T-helper 9 cell (primary cell): Measurements from ENCODE around the gene POLR2J.
"Not testable (repeated sequence)": the region's sequence is repeated elsewhere in the genome, so short reads cannot be mapped to it uniquely, and the experiment has no call there.

Source experiments
- DNase-seq: peaks from one replicate; pipeline ENCODE4 v3.0.0-alpha.2; 2020

POLR2J gene

GRCh38 chr7:102494473-102495149, 15.9 kb upstream of the POLR2J start:
- not testable (repeated sequence) for DNase-seq

GRCh38 chr7:102494026-102494425, 15.3 kb upstream of the POLR2J start:
- DNase-seq, result not testable (repeated sequence)

DNA sequence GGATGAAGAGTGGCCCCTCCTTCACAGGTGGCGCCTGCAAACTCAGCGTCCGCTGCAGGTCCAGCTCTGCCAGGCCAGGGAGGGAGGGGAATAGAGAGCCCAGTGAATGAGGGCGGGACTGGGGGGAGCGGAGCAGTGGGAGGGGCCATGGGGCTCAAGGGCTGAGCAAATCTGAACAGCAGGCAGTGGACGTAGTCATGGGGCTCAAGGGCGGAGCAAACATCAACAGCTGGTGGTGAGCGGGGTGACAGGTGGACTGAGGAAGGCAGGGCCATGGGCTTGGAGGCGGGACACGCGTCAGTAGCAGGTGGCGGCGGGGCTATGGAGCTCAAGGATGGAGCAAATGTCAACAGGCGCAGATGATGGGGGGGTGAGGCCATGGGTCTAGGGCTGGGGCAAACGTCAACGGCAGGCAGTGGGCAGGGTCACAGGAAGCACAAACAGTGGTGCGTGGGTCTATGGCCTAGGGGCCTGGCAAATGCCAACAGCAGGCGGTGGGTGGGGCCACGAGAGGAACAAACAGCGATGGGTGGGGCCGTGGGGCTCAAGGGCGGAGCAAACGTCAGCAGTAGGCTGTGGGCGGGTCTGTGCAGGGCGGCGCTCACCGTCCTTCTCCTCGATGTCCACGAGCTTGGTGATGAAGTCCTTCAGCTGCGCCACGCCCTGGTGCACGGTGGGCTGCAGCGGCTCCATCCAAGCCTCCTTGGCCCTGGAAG, 14.7 kb upstream of the POLR2J start:
- not testable (repeated sequence) for DNase-seq

- DNase-seq, result peak; percentile 55
These were observed 11.9 kb upstream of the POLR2J start for GRCh38 chr7:102490529-102491075.

- not testable (repeated sequence) for DNase-seq
These were observed 5.6 kb upstream of the POLR2J start for GRCh38 chr7:102484317-102484716.

DNA sequence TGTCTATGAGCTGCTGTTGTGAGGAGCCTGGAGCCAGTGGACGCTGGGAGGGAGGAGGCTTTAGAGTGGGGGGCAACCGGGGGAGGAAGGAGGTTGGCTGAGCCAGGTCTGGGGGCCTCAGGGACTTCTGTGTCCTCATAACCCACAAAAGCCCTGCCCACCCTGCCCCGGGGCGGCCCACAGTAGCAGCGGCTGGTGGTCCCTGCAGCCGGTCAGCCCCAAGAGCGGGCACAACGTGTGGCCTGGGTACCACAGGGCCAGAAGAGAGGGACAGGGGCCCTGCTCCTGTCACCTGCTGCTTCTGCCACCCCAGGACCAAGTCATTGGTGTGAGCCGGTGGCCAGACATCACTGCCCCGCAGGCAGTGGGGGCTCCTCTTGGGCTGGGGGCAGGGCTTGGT, 3.2 kb upstream of the POLR2J start:
- DNase-seq, result not testable (repeated sequence)

DNA sequence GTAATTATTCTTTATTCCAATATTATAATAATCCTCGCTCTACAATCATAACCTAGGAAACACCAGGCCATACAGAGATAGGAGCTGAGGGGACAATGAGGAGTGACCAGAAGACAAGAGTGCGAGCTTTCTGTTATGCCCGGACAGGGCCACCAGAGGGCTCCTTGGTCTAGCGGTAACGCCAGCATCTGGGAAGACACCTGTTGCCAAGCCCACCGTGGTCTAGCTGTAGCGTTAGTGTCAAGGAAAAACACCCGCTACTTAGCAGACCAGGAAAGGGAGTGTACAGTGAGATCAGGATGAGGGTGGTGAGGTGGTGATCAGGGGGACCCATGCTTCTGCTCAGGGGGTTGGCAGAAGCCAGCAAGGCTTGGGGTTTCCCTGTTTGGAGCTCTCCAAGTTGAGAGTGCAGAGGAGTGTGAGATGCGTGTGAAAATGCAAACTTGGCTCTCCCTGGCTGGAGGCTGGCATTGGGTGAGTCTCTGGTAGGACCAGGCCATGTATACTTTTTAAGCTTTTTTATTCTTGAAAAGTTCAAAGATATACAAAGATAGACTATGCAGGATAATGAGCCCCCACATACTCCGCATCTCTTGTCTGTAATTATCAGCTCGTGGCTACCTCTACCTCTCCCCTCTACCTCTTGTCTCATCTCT, 1.4 kb upstream of the POLR2J start:
- DNase-seq, result not testable (repeated sequence)

DNA sequence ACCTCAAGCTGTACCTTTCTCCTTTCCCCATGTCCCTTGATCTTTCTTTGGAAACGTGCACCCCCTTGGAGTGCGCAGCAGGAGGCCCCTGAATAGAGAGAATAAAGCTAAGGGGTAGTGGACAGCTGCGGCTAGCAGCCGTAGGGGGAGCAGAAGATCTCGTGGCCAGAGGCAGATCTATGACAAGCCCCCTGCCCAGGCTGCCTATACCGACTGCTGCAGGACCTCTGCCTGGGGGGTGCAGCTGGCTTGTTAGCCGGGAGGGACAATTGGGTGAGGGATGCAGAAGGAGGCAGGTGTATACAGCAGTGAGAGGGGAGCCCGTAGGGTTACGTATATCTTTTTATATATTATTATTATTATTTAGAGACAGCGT, 475 bp upstream of the POLR2J start:
- DNase-seq, result not testable (repeated sequence)

- not testable (repeated sequence) for DNase-seq
These were observed 3.8 kb downstream of the POLR2J start for GRCh38 chr7:102474736-102475435.

DNA sequence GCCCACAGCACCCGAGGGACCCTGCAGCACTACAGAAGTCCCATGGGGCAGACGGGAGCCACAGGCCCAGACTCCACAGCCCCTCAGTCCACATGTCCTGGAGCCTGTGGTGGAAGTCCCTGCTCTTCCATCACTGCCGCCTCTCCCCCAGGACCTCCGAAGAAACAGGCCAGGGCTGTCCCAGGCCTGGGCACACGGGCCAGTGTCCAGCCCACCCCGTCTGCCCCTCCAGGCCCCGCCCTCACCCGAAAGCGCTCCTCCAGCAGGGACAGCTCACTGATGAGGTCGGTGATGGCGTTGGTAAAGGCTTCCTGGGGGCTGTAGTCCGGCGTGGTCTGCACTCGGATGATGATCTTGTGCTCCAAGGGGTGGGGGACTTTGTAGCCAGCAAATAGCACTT, 4.6 kb downstream of the POLR2J start:
- DNase-seq, result not testable (repeated sequence)

DNA sequence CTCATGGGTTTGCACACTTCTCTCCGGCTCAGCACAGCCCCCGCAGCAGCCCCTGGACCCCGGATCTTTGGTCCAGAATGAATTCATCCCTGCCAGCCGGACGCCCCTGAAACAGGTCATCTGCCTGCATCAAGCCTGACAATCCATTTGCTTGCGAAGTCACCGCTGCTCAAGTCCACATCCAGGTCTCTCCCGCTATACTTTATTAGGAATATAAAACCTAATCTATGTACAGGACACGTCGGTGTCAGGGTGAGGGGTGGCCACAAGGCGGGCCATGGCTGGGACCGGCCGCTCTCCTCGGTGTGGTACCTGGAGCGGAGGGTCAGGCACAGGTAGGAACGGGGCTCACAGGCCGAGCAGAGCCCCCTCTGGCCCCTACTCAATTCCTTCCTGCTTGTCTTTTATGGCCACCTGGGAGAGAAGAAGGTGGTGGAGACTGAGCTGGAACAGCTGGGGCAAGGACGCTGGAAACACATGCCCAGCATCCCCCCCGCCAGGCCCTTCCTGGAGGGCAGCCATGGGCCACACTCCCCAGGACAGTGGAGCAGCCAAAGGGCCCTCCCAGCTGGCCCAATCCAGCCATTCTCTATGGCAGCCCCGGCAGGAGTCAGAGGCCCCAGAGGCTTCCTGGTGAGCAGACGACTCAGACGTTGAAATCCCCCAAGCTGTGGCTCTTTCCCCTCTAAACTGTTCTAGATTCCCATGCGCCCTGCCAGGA, 5.3 kb downstream of the POLR2J start:
- DNase-seq, result no peak

DNA sequence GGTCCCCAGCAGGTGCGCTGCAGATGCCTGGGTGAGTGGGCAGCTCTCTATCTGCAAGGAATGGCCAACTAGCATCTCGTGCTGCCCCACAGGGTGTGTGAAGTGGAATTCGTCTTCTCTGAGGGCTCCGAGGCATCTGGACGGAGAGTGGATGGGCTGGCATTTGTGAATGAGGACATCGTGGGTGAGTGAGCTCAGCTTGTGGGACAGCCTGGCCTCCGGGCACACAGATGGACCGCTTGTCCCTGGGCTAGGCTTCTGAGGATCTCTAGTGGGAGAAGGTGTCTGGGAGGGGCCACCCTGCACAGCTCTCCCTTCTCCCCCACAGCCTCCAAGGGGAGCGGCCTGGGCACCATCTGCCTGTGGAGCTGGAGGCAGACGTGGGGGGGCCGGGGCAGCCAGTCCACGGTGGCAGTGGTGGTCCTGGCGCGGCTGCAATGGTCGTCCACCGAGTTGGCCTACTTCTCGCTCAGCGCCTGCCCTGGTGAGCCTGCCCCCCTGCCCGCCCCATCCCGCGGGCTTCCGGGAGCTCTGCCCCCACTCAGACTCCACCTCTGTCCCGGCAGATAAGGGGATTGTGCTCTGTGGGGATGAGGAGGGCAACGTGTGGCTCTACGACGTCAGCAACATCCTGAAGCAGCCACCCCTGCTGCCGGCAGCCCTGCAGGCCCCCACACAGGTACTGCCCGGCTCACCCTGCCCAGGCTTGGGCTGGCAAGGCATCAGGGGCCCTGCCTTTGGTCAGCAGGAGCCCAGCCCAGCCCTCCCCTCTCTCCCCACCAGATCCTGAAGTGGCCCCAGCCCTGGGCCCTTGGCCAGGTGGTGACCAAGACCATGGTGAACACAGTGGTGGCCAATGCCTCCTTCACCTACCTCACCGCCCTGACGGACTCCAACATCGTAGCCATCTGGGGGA, 6.3 kb downstream of the POLR2J start:
- no peak for DNase-seq

GRCh38 chr7:102471791-102472125, 7.0 kb downstream of the POLR2J start:
- DNase-seq, result no peak

DNA sequence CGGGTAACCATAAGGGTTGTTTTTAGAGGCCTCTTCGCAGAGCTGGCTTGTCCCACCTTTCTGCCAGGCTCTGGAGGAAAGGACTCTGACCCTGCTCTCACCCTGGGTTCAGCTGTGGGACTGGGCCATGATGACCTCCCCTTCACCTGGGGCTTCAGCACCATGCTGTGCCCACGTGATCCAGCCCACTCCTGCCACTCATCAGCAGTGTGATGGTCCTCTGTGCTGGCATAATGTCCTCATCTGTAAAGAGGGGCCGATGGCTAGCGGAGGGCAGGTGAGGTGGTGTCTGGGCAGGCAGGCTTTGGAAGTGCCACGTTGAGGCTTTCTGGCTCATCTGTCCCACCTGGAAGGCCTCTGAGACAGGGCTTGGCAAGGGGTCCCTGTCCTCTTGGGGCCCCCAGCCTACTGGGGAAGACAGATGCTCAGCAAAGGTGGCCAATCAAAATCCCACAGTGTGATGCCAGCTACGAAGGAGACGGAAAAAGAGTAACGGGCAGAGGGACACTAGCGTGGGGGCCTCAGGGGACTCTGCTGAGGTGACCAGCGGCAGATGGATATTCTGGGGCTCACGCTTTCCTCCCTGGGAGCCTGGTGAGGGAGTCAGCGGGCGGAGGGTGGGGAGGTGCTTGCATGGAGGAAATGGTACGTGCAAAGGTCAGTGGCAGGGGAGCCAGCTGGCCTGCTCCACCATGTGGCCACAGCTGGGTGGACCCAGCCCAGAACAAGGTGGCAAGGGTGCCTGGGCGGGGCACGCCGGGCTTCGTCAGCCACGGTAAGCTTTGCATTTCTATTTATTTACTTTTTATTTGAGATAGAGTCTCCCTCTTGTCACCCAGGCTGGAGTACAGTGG, 8.5 kb downstream of the POLR2J start:
- no peak for DNase-seq

DNA sequence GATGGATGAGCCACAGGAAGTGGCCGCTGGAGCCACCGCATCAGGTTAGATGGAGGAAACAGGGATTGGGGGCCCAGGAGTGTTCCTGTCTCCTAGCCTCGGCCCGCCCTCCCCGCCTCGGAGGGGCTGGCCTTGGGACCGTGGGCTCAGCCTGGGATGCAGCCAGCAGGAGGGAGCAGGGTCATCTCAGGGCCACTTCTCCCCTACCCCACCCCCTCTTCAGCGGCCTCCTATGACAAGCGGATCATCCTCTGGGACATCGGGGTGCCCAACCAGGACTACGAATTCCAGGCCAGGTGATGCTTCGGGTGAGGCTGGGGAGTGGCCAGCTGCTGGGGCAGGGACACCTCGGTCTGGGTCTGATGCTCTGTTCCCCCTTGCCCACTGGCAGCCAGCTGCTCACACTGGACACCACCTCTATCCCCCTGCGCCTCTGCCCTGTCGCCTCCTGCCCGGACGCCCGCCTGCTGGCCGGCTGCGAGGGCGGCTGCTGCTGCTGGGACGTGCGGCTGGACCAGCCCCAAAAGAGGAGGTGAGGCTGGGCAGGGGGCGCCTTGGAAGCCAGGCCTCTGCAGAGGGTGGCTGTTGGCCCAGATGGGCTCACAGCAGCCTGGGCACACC, 9.3 kb downstream of the POLR2J start:
- DNase-seq, result no peak

DNA sequence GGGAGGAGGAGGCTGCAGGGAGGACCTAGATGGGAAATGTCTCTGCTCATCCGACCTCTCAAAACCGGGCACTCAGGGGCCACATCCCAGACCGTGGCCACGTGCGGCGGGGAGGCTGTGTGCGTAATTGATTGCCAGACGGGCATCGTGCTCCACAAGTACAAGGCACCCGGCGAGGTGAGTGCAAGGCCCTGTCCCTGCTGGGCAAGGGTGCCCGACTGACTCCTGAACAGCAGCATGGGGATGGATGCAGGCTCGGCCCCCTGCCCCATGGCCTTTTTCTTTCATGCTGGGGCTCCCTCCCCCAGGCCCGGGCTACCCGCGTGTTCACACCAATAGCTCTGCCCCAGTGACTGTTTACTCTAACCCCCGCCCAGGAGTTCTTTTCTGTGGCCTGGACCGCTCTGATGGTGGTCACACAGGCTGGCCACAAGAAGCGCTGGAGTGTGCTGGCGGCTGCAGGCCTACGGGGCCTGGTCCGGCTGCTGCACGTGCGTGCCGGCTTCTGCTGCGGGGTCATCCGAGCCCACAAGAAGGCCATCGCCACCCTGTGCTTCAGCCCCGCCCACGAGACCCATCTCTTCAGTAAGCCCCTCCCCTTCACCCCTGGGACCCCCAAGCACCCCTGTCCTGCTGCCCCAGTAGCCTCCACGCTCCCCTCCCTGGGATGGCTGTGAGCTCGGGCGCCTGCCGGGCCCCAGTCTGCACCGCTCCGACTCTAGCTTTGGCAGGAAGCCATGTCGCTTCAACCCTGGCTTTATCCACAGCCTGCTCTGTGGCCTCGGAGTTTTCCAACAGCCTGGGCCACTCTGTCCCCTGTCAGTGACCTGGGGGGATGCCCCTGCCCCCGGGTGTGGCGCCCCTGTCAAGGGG, 10.0 kb downstream of the POLR2J start:
- DNase-seq, result no peak

DNA sequence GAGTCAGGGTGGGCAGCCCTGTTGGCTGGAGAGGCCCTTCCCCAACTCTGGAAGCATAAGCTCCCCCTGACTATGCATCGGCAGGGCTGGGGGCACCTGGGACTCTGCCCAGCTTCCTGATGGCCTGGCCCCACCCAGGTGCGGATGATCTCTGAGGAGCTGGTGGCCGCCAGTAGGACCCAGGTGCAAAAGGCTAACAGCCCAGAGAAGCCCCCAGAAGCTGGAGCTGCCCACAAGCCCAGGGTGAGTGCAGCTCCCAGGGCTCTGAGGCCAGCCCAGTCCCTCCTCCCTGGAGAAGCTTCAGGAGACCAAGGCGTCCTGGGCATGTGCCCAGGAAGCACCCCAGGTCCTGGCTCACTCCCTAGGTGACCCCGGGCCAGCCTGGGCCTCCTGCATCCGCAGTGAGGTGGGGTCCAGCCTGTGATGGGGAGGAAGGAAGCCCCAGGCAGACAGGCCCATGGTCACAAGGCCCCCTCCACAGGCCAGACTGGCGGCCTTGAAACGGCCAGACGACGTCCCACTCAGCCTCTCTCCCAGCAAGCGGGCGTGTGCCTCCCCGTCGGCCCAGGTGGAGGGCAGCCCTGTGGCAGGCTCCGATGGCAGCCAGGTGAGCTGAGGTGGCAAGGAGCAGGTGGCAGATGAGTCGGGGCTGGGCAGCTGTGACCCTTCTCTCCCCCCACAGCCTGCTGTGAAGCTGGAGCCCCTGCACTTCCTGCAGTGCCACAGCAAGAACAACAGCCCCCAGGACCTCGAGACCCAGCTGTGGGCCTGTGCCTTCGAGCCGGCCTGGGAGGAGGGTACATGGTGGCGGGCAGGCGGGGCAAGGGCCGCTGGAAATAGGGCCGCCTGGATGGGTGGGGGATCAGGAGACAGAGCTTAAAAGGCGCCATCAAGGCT, 10.9 kb downstream of the POLR2J start:
- DNase-seq, result no peak

GRCh38 chr7:102466097-102466496, 12.6 kb downstream of the POLR2J start:
- no peak for DNase-seq
